Liver (tissue), 9 donors: ENCODE data around the gene MUC6. TPM values are rescaled to one million over a fixed set of nuclear protein-coding genes. Genes with fewer than 3 reads are reported as not detected.

ENCODE experiments used
- DNase-seq: peaks from one replicate; pipeline ENCODE4 v3.0.0-alpha.2; 2017; ENCODE audit warnings: low spot score
- H3K27ac ChIP-seq, 2 donors: one replicate each; pipeline ENCODE4 v1.7.0; 2013; ENCODE audit warnings: inconsistent platforms in 2 of 2, low read length in 2 of 2, control low read depth in 1 of 2, low read depth in 1 of 2, mild to moderate bottlenecking in 1 of 2
- H3K27me3 ChIP-seq, 4 donors: one replicate each; pipeline versions ENCODE4 v1.6.1 to v1.7.0; 2013; ENCODE audit warnings: low read length in 3 of 4, inconsistent platforms in 1 of 4, mild to moderate bottlenecking in 1 of 4, moderate library complexity in 1 of 4; ENCODE audit not compliant: control insufficient read depth in 4 of 4, insufficient read depth in 4 of 4
- H3K36me3 ChIP-seq, 4 donors: one replicate each; pipeline versions ENCODE4 v1.6.1 to v1.7.0; 2013; ENCODE audit warnings: low read length in 3 of 4, mild to moderate bottlenecking in 3 of 4, low read depth in 1 of 4, moderate library complexity in 1 of 4; ENCODE audit not compliant: control insufficient read depth in 4 of 4, insufficient read depth in 3 of 4
- H3K4me1 ChIP-seq, 4 donors: one replicate each; pipeline versions ENCODE4 v1.6.1 to v1.7.0; 2013; ENCODE audit warnings: low read length in 3 of 4, mild to moderate bottlenecking in 3 of 4, moderate library complexity in 1 of 4; ENCODE audit not compliant: control insufficient read depth in 4 of 4, insufficient read depth in 4 of 4
- H3K4me3 ChIP-seq, 3 donors: one replicate each; pipeline versions ENCODE4 v1.6.1 to v1.7.0; 2013; ENCODE audit warnings: low read length in 3 of 3, control low read depth in 1 of 3, low read depth in 1 of 3, mild to moderate bottlenecking in 1 of 3
- H3K9ac ChIP-seq, 2 donors: one replicate each; pipeline ENCODE4 v1.7.0; 2013; ENCODE audit warnings: low read length in 2 of 2, mild to moderate bottlenecking in 2 of 2, moderate library complexity in 2 of 2, control low read depth in 1 of 2, low read depth in 1 of 2
- H3K9me3 ChIP-seq, 4 donors: one replicate each; pipeline versions ENCODE4 v1.6.1 to v1.7.0; 2013; ENCODE audit warnings: low read length in 3 of 4; ENCODE audit not compliant: control insufficient read depth in 4 of 4
- FOXA2 ChIP-seq: IDR thresholded peaks from 2 replicates; pipeline ENCODE4 v1.6.1; 2016; ENCODE audit warnings: antibody characterized with exemption
- GABPA ChIP-seq, 2 donors: IDR thresholded peaks in 1 of 2; conservative IDR thresholded peaks in 1 of 2; 2 replicates each; pipeline ENCODE4 v1.6.1; 2016; ENCODE audit warnings: antibody characterized with exemption in 2 of 2, mild to moderate bottlenecking in 1 of 2, moderate library complexity in 1 of 2
- HNF4A ChIP-seq, 2 donors: conservative IDR thresholded peaks; 2 replicates each; pipeline ENCODE4 v1.6.1; 2016; ENCODE audit warnings: antibody characterized with exemption in 2 of 2, mild to moderate bottlenecking in 2 of 2
- JUND ChIP-seq, 2 donors: IDR thresholded peaks; 2 replicates each; pipeline ENCODE4 v1.6.1; 2016; ENCODE audit warnings: antibody characterized with exemption in 2 of 2
- RAD21 ChIP-seq, 2 donors: IDR thresholded peaks; 2 replicates each; pipeline ENCODE4 v1.6.1; 2016; ENCODE audit warnings: antibody characterized with exemption in 2 of 2, mild to moderate bottlenecking in 2 of 2
- SP1 ChIP-seq: IDR thresholded peaks from 2 replicates; pipeline ENCODE4 v1.6.1; 2018; ENCODE audit warnings: antibody characterized with exemption, mild to moderate bottlenecking
- YY1 ChIP-seq: IDR thresholded peaks from 2 replicates; pipeline ENCODE4 v1.6.1; 2016; ENCODE audit warnings: antibody characterized with exemption, mild to moderate bottlenecking
- WGBS: extraction: QIAGEN DNeasy Blood & Tissue Kit; methylation state at CpG from one replicate; pipeline ENCODE4 v1.1.7; 2013; 5-methylcytosine and 5-hydroxymethylcytosine counted together
- polyA plus RNA-seq, 2 donors: library from polyadenylated mRNA; stranded (reverse) in 1 of 2; unstranded in 1 of 2; fragments of 200-250 nt in 1 of 2; fragments of >200 nt in 1 of 2; fragmentation: Nextera tagmentation in 1 of 2; extraction: Ambion mirVana in 1 of 2; gene quantifications; one replicate each; pipeline versions ENCODE4 v1.2.1 to v1.2.3, GENCODE V29; 2013 to 2015
- total RNA-seq, 2 donors: library from RNA; depleted of rRNA; stranded (reverse); fragments of >200 nt; gene quantifications; one replicate each; pipeline ENCODE4 v1.2.3, GENCODE V29; 2014
- TF ChIP-seq, protein P1 (sequence below): IDR thresholded peaks from 2 replicates; pipeline ENCODE4 v1.6.1; 2016; ENCODE audit warnings: antibody characterized with exemption
- TF ChIP-seq, protein P2 (sequence below): IDR thresholded peaks from 2 replicates; pipeline ENCODE4 v1.6.1; 2016; ENCODE audit warnings: antibody characterized with exemption
- TF ChIP-seq, protein P3 (sequence below): fragments of 150-350 bp; IDR thresholded peaks from 2 replicates; pipeline ENCODE4 v1.5.1; 2017; ENCODE audit warnings: improper control_type of control experiment, low read depth, low read length; ENCODE audit not compliant: missing input control
- TF ChIP-seq, protein P4 (sequence below): IDR thresholded peaks from 2 replicates; pipeline ENCODE4 v1.6.1; 2016; ENCODE audit warnings: antibody characterized with exemption, mild to moderate bottlenecking
- donor health status: healthy.
- donor health status: healthy.
- donor health status: healthy.
- donor health status: healthy.
- donor health status: healthy.

The MUC6 gene
- total and polyA plus RNA-seq, 4 donors: 0.05 to 0.54 (median 0.18) TPM

DNA sequence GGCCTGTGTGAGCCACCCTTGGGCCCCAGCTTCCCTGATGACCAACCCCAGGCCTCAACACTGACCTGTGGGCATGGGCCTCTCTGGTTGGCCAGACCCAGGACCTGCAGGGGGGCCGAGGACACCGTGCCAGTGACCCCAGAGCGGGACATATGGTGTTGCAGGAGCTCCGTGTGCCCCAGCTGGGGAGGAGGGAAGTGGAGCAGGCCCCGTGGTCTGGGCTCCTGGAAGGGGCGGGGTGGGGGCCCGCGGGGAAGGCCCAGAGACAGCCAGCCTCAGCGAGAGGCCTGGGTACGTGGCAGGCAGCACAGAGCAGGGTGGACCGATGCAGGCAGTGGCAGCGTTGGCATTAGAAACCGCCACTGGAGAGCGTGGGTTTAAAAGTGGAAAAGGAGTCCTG, 22.2 kb downstream of the MUC6 start:
- no peaks in the 10 kb centered on the region for H3K27me3 ChIP-seq
- no peak overlapping the region for H3K4me3 ChIP-seq
- 94% methylated on average over 14 of the region's 14 CpGs for WGBS
- TF ChIP-seq SP1 (no peak), GABPA (IDR thresholded peaks at IDR 0.05 in 1 of 2, conservative IDR thresholded peaks at IDR 0.05 in 1 of 2) (no peak)
- no peaks in the 10 kb centered on the region for H3K9me3 ChIP-seq
- H3K9ac ChIP-seq: no peak overlapping the region
- no peaks in the 10 kb centered on the region for H3K4me1 ChIP-seq
- peaks cover 7 to 35% (median 23%) of the 10 kb centered on the region in 4 donors for H3K36me3 ChIP-seq
- no peak overlapping the region for H3K27ac ChIP-seq
- DNase-seq: no peak

DNA sequence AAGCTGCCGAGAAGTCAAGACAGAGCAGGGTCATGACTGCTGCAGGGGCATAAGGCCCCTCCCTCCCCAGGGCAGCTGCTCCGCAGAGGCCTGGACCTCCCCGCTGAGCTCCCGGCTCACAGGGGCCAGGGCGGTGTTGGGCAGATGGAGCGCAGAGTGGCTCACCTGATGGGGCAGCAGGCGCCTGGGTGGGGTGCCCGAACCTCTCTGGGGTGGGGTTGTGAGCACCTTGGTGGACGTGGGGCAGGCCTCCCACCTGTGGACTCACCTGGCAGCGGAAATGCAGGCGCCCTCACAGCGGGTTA, 22.9 kb downstream of the MUC6 start:
- H3K4me3 ChIP-seq: no peak overlapping the region
- H3K27ac ChIP-seq: no peak overlapping the region
- TF ChIP-seq RAD21 (IDR thresholded peaks at IDR 0.05): no peak
- no peaks in the 10 kb centered on the region for H3K4me1 ChIP-seq
- 97% methylated on average over 12 of the region's 12 CpGs for WGBS
- H3K9ac ChIP-seq: no peak overlapping the region
- no peaks in the 10 kb centered on the region for H3K9me3 ChIP-seq
- DNase-seq: no peak
- H3K27me3 ChIP-seq: no peaks in the 10 kb centered on the region
- peaks cover 7 to 42% (median 28%) of the 10 kb centered on the region in 4 donors for H3K36me3 ChIP-seq

DNA sequence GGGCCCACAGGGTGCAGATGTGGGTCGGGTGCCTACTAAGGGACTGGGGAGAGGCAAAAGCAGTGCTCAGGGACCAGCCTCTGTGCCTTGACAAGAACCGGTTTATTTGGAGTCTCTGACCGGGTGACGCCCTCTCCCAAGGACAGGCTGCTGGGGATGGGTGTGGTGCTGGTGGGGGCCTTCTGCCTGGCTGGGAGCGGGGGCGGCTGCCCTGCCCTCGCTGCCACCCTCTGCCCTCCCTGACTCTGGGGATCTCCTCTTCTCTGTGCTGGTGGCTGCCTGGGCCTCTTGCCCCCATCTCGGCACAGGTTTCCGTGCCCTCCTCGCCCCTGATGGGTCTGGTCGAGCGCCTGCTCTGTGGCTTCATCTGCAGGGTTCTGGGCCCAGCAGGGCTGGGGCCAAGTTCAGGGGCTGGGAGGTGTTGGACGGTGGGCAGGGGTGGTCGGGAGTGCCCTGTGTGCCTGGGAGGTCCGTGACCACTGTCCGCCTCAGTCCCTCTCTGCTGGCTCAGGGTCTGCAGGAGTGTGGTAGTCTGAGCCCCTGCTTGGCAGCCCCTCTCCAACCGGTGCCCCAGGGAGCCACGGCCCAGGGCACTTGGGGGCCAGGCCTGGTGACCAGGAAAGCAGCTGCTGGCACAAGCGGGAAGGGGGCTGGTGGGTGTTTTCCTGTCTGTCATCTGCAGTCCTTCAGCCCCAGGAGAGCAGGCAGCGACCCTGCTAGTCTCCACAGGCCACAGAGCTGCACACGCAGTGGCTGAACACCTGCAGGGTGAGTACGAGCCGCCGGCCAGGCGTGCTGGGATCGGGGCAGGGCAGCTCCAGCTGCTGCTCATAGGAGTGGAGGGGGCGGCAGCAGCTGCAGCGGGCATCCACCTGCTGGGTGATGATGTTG, 23.5 kb downstream of the MUC6 start:
- Histone ChIP-seq H3K4me1 (no peaks in the 10 kb centered on the region), H3K27ac (no peak overlapping the region), H3K4me3 (no peak overlapping the region), H3K9ac (no peak overlapping the region), H3K36me3 (peaks cover 7 to 47% (median 28%) of the 10 kb centered on the region in 4 donors), H3K27me3 (no peaks in the 10 kb centered on the region), H3K9me3 (no peaks in the 10 kb centered on the region)
- TF ChIP-seq, protein P1, sequence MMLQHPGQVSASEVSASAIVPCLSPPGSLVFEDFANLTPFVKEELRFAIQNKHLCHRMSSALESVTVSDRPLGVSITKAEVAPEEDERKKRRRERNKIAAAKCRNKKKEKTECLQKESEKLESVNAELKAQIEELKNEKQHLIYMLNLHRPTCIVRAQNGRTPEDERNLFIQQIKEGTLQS: no peak
- TF ChIP-seq FOXA2 (no peak), HNF4A (conservative IDR thresholded peaks at IDR 0.05) (no peak), SP1 (no peak), JUND (IDR thresholded peaks at IDR 0.05) (no peak), YY1 (no peak)
- TF ChIP-seq, protein P2, sequence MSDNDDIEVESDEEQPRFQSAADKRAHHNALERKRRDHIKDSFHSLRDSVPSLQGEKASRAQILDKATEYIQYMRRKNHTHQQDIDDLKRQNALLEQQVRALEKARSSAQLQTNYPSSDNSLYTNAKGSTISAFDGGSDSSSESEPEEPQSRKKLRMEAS: no peak
- TF ChIP-seq, protein P3, sequence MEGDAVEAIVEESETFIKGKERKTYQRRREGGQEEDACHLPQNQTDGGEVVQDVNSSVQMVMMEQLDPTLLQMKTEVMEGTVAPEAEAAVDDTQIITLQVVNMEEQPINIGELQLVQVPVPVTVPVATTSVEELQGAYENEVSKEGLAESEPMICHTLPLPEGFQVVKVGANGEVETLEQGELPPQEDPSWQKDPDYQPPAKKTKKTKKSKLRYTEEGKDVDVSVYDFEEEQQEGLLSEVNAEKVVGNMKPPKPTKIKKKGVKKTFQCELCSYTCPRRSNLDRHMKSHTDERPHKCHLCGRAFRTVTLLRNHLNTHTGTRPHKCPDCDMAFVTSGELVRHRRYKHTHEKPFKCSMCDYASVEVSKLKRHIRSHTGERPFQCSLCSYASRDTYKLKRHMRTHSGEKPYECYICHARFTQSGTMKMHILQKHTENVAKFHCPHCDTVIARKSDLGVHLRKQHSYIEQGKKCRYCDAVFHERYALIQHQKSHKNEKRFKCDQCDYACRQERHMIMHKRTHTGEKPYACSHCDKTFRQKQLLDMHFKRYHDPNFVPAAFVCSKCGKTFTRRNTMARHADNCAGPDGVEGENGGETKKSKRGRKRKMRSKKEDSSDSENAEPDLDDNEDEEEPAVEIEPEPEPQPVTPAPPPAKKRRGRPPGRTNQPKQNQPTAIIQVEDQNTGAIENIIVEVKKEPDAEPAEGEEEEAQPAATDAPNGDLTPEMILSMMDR: no peak
- TF ChIP-seq, protein P4, sequence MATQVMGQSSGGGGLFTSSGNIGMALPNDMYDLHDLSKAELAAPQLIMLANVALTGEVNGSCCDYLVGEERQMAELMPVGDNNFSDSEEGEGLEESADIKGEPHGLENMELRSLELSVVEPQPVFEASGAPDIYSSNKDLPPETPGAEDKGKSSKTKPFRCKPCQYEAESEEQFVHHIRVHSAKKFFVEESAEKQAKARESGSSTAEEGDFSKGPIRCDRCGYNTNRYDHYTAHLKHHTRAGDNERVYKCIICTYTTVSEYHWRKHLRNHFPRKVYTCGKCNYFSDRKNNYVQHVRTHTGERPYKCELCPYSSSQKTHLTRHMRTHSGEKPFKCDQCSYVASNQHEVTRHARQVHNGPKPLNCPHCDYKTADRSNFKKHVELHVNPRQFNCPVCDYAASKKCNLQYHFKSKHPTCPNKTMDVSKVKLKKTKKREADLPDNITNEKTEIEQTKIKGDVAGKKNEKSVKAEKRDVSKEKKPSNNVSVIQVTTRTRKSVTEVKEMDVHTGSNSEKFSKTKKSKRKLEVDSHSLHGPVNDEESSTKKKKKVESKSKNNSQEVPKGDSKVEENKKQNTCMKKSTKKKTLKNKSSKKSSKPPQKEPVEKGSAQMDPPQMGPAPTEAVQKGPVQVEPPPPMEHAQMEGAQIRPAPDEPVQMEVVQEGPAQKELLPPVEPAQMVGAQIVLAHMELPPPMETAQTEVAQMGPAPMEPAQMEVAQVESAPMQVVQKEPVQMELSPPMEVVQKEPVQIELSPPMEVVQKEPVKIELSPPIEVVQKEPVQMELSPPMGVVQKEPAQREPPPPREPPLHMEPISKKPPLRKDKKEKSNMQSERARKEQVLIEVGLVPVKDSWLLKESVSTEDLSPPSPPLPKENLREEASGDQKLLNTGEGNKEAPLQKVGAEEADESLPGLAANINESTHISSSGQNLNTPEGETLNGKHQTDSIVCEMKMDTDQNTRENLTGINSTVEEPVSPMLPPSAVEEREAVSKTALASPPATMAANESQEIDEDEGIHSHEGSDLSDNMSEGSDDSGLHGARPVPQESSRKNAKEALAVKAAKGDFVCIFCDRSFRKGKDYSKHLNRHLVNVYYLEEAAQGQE: no peak
- 91% methylated on average over 28 of the region's 28 CpGs for WGBS
- no peak for DNase-seq
